Activated B cell treated with CpG ODN at 0.5 μM for 24 hours (primary cell): ENCODE data around the gene CPT1A. TPM values are rescaled to one million over a fixed set of nuclear protein-coding genes. Genes with fewer than 3 reads are reported as not detected.

ENCODE experiments used
- ATAC-seq: fragments of 200-7000 bp; cut with Tn5 transposase; one replicate; pipeline ENCODE4 v1.10.0; 2021; ENCODE audit warnings: low read depth, mild to moderate bottlenecking, moderate library complexity
- CTCF ChIA-PET: fragments of 350-600 bp; sonication (Branson Sonifier 250); formaldehyde crosslinking; loops from one replicate; lab custom pipeline; 2021; ENCODE audit warnings: antibody characterized with exemption; lab: Charles Lee
- POLR2A ChIA-PET: fragments of 350-600 bp; sonication (Branson Sonifier 250); formaldehyde crosslinking; loops from one replicate; lab custom pipeline; 2021; ENCODE audit warnings: antibody characterized with exemption; lab: Charles Lee
- DNase-seq: peaks from one replicate; pipeline ENCODE4 v3.0.0; 2022
- H3K27ac Mint-ChIP-seq: one replicate; pipeline ENCODE4 v1.8.0; 2020; ENCODE audit warnings: mixed read lengths
- H3K27me3 Mint-ChIP-seq: one replicate; pipeline ENCODE4 v1.8.0; 2021; ENCODE audit warnings: mixed read lengths
- H3K36me3 Mint-ChIP-seq: one replicate; pipeline ENCODE4 v1.8.0; 2021; ENCODE audit warnings: low read depth, mixed read lengths
- H3K4me1 Mint-ChIP-seq: one replicate; pipeline ENCODE4 v1.8.0; 2021; ENCODE audit warnings: mixed read lengths
- H3K4me3 Mint-ChIP-seq: one replicate; pipeline ENCODE4 v1.8.0; 2020; ENCODE audit warnings: mild to moderate bottlenecking, mixed read lengths
- H3K9me3 Mint-ChIP-seq: one replicate; pipeline ENCODE4 v1.8.0; 2020; ENCODE audit warnings: mixed read lengths
- CTCF ChIP-seq: fragments of 200-600 bp; IDR thresholded peaks from one replicate; pipeline ENCODE4 v1.8.0; 2022; ENCODE audit warnings: antibody characterized with exemption, mild to moderate bottlenecking
- intact Hi-C: fragments of 100-400 bp; cut with micrococcal nuclease; formaldehyde crosslinking; loops from one replicate; pipeline ENCODE4 v1.15.1; 2024
- total RNA-seq: library from RNA; stranded (reverse); gene quantifications from 2 replicates; pipeline ENCODE4 v1.2.3, GENCODE V29; 2022

The CPT1A gene
- total RNA-seq, 1 donor from 2014 or later, result 17.2 TPM

DNA sequence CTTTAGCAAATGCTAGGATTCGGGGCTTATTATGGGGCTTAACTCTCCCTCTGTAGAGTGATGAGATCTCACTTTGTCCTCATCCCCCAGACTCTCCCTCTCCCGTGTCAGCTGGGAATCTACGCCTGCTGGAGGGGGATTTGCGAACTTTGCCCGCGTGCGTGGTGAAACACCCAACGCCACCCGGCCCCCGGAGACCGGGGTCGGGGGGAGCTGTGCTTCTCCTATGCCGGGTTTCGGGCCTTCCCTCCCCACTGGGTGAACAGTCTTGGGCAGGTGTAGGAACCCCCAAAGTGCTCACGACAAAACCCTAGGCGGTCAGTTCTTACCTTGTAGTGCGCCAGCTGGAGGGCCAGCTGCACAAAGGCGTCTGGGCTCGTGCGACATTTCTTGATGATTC lies 68.8 kb downstream of the CPT1A start:
- H3K36me3 Mint-ChIP-seq, result peaks cover 77% of the 10 kb centered on the region
- DNase-seq, result no peak
- no peaks in the 10 kb centered on the region for H3K4me1 Mint-ChIP-seq
- H3K4me3 Mint-ChIP-seq, result no peak overlapping the region
- H3K27ac Mint-ChIP-seq, result no peak overlapping the region
- intact Hi-C loops, result no loop called here
- no peak for TF ChIP-seq CTCF
- ChIA-PET CTCF (no interaction called here), POLR2A (no interaction called here)
- ATAC-seq, result no peak
- no peaks in the 10 kb centered on the region for H3K9me3 Mint-ChIP-seq
- no peaks in the 10 kb centered on the region for H3K27me3 Mint-ChIP-seq

DNA sequence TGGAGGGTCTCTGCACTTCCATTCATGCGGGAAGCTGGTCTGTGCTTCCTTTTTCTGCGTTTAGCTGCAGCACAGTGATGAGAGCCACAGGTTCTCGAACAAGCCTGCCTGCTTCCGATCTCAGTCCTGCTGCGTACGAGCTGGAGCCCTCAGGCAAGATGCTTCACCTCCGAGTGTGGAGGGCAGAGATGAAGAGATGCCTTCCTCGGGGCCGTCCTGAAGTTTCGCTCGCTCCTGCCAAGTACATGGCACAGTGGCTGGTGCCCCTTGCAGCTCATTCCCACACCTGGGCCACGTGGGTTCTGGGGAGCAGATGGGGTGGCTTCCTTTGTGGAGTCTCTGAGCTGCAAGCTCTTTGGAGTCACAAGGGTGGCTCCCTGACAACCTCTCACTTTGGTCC lies 70.9 kb downstream of the CPT1A start:
- H3K9me3 Mint-ChIP-seq, result no peaks in the 10 kb centered on the region
- H3K4me3 Mint-ChIP-seq, result no peak overlapping the region
- intact Hi-C loops, result no loop called here
- no peaks in the 10 kb centered on the region for H3K4me1 Mint-ChIP-seq
- ATAC-seq (no peak), DNase-seq (no peak)
- no peak for TF ChIP-seq CTCF
- H3K36me3 Mint-ChIP-seq, result peaks cover 63% of the 10 kb centered on the region
- CTCF ChIA-PET, result no interaction called here
- POLR2A ChIA-PET, result no interaction called here
- H3K27me3 Mint-ChIP-seq, result no peaks in the 10 kb centered on the region
- H3K27ac Mint-ChIP-seq, result no peak overlapping the region

DNA sequence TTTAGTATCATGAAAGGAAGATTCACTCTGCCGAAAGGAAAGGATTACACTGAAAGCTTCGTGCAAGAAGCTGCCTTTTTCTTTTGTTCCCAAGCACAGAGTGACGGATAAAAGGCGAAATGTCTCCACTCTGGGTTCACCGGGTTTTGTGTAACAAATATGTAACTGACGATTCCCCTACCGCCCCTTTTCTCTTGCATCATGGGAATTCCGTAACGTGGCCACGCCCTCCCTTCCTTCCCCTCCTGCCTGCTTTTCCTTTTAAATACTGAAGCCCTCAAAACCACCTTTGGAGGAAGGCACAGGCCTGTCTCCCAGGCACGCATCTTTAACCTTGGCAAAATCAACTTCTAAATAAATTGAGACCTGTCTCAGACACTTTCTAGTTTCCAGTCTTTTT lies 74.0 kb downstream of the CPT1A start:
- Mint-ChIP-seq H3K9me3 (no peaks in the 10 kb centered on the region), H3K4me1 (no peaks in the 10 kb centered on the region), H3K36me3 (peaks cover 48% of the 10 kb centered on the region), H3K27me3 (no peaks in the 10 kb centered on the region), H3K27ac (no peak overlapping the region), H3K4me3 (no peak overlapping the region)
- ATAC-seq, result no peak
- TF ChIP-seq CTCF, result no peak
- ChIA-PET POLR2A (no interaction called here), CTCF (no interaction called here)
- DNase-seq, result no peak
- intact Hi-C loops, result no loop called here

GRCh38 chr11:68766786-68767185 lies 74.9 kb downstream of the CPT1A start:
- ChIA-PET CTCF (no interaction called here), POLR2A (interaction anchor here (0.6 kb wide), 1 partner anchor 42 kb away, joined by 3 read pairs; no protein-coding TSS in a partner anchor)
- H3K4me3 Mint-ChIP-seq, result no peak overlapping the region
- intact Hi-C loops, result no loop called here
- no peaks in the 10 kb centered on the region for H3K4me1 Mint-ChIP-seq
- H3K9me3 Mint-ChIP-seq, result no peaks in the 10 kb centered on the region
- ATAC-seq, result no peak
- H3K27ac Mint-ChIP-seq, result no peak overlapping the region
- DNase-seq, result no peak
- TF ChIP-seq CTCF, result no peak
- H3K27me3 Mint-ChIP-seq, result no peaks in the 10 kb centered on the region
- peaks cover 50% of the 10 kb centered on the region for H3K36me3 Mint-ChIP-seq

DNA sequence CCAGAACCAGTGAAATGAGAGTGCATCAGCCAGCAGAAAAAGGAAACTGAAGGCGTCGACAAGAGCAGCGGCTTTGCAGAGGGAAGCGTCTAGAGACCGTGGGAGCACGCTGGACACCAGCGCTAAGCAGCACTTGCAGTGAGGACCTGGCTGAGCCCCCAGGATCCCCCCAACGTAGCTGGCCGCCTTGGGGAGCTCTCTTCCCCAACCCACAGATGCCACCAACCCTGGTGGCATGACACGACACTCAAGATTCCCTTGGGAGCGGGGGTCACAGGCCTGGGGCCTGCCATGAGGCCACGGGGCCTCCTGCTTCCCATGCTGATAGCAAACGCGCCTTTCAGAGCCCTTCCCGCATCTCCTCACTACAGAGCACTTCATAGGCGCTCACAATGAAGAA lies 77.0 kb downstream of the CPT1A start:
- ChIA-PET POLR2A (no interaction called here), CTCF (no interaction called here)
- Mint-ChIP-seq H3K9me3 (no peaks in the 10 kb centered on the region), H3K27ac (no peak overlapping the region), H3K27me3 (no peaks in the 10 kb centered on the region), H3K4me1 (no peaks in the 10 kb centered on the region), H3K4me3 (no peak overlapping the region), H3K36me3 (peaks cover 43% of the 10 kb centered on the region)
- ATAC-seq, result no peak
- no peak for DNase-seq
- intact Hi-C loops, result no loop called here
- no peak for TF ChIP-seq CTCF
